GM23338 (cell line): ENCODE data around the gene MDM2.
A peak's percentile ranks its signal among the peaks of the same experiment; 100 is the strongest.

ENCODE experiments used
- CTCF ChIP-seq, 2 experiments: fragments of 200-600 bp in 1 of 2; sonication (generic) in 1 of 2; conservative IDR thresholded peaks; 2 replicates each; pipeline versions ENCODE4 v1.5.1 to v1.6.1; 2016 to 2017; ENCODE audit warnings: antibody characterized with exemption in 2 of 2, low read depth in 2 of 2, mild to moderate bottlenecking in 2 of 2, moderate library complexity in 1 of 2
- EZH2 ChIP-seq: fragments of 200-600 bp; sonication (generic); IDR thresholded peaks from one replicate; pipeline ENCODE4 v1.8.0; 2017; ENCODE audit warnings: antibody characterized with exemption, mild to moderate bottlenecking, low read depth; ENCODE audit not compliant: unreplicated experiment
- EZH2phosphoT487 ChIP-seq: fragments of 200-600 bp; sonication (generic); IDR thresholded peaks from one replicate; pipeline ENCODE4 v1.8.1; 2018; ENCODE audit warnings: antibody characterized with exemption; ENCODE audit not compliant: unreplicated experiment
- POLR2AphosphoS5 ChIP-seq: IDR thresholded peaks from 2 replicates; pipeline ENCODE4 v1.6.1; 2016; ENCODE audit warnings: antibody characterized with exemption, low read depth

DNA sequence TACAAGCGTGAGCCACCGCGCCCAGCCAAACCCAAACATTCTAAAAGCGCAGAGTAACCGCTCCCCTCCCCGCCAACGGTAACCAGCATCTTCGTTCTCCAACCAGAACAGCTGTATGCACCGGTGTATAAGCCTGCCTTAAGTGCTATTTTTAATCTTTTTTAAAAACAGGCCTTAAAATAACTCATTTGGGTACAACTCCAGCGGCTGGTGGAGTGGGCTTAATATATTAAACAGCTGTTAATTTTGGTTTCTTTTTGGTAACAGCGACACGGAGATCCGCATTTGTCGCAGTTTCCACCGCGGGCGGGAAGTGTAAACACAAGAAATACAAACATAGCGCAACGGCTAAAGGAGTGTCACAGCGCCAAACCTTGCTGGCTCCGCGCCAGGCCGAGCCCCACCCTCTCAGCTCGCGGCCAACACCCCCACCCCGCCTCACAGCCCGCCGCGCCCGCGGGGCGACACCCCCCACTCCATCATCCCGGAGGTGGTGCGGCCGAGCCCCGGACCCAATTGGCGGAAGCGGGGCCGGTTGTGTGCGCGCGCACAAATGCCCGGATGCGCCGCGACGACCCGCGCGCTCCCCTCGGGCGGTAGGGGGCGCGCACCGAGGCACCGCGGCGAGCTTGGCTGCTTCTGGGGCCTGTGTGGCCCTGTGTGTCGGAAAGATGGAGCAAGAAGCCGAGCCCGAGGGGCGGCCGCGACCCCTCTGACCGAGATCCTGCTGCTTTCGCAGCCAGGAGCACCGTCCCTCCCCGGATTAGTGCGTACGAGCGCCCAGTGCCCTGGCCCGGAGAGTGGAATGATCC lies at the start of gene MDM2:
- TF ChIP-seq CTCF (conservative IDR thresholded peaks at IDR 0.05; ENCODE audit: low read depth in 2 of 2) (peak; percentile 49 to 72), EZH2 (no peak), EZH2phosphoT487 (no peak), POLR2AphosphoS5 (peak; percentile 88)
